MG63 (cell line): ENCODE results near the gene IFNGR1. TPM values are rescaled to one million over a fixed set of nuclear protein-coding genes. Genes with fewer than 3 reads are reported as not detected.
"Not testable (repeated sequence)": the region's sequence is repeated elsewhere in the genome, so short reads cannot be mapped to it uniquely, and the experiment has no call there.

ENCODE experiments used
- DNase-seq: peaks from one replicate; pipeline ENCODE4 v3.0.0-alpha.2; 2020
- H3K27me3 ChIP-seq: fragments of 250-450 bp; sonication (Bioruptor Pico); 2 replicates; pipeline ENCODE4 v1.5.1; 2020; ENCODE audit warnings: mild to moderate bottlenecking, moderate library complexity
- H3K36me3 ChIP-seq: fragments of 250-450 bp; sonication (Bioruptor Pico); 2 replicates; pipeline ENCODE4 v1.5.1; 2020; ENCODE audit warnings: mild to moderate bottlenecking, moderate library complexity
- H3K4me3 ChIP-seq: fragments of 250-450 bp; sonication (Bioruptor Pico); 2 replicates; pipeline ENCODE4 v1.5.1; 2020; ENCODE audit warnings: mild to moderate bottlenecking, moderate library complexity
- H3K9me3 ChIP-seq: fragments of 250-450 bp; sonication (Bioruptor Pico); 2 replicates; pipeline ENCODE4 v1.5.1; 2020; ENCODE audit warnings: mild to moderate bottlenecking, moderate library complexity
- total RNA-seq: library from RNA; depleted of rRNA; stranded (reverse); fragments of >200 nt; shearing (Covaris generic); gene quantifications from 2 replicates; pipeline ENCODE4 v1.2.3, GENCODE V29; 2014; ENCODE audit warnings: low replicate concordance

IFNGR1 gene
- total RNA-seq, 1 experiment from 2014 or later = 53.9 TPM

GRCh38 chr6:137219664-137220252, 573 bp upstream of the IFNGR1 start:
- H3K4me3 ChIP-seq = peak overlapping the region; percentile 94
- DNase-seq = no peak
- no peaks in the 10 kb centered on the region for H3K27me3 ChIP-seq
- H3K9me3 ChIP-seq = no peaks in the 10 kb centered on the region
- peaks cover 4% of the 10 kb centered on the region for H3K36me3 ChIP-seq

- Histone ChIP-seq H3K9me3 (no peaks in the 10 kb centered on the region), H3K27me3 (no peaks in the 10 kb centered on the region), H3K36me3 (peaks cover 6% of the 10 kb centered on the region), H3K4me3 (peak overlapping the region; percentile 94)
- peak; percentile 7 for DNase-seq
These were observed 690 bp downstream of the IFNGR1 start for GRCh38 chr6:137218473-137218916.

- H3K27me3 ChIP-seq = no peaks in the 10 kb centered on the region
- DNase-seq = peak; percentile 71
- peaks cover 6% of the 10 kb centered on the region for H3K36me3 ChIP-seq
- H3K9me3 ChIP-seq = no peaks in the 10 kb centered on the region
- H3K4me3 ChIP-seq = peak overlapping the region; percentile 94
These were observed 1.2 kb downstream of the IFNGR1 start for GRCh38 chr6:137217801-137218472.

GRCh38 chr6:137216875-137217553, 2.2 kb downstream of the IFNGR1 start:
- no peaks in the 10 kb centered on the region for H3K27me3 ChIP-seq
- H3K36me3 ChIP-seq = peaks cover 6% of the 10 kb centered on the region
- H3K4me3 ChIP-seq = peak overlapping the region; percentile 94
- peak; percentile 39 for DNase-seq
- no peaks in the 10 kb centered on the region for H3K9me3 ChIP-seq

GRCh38 chr6:137216106-137216505, 3.1 kb downstream of the IFNGR1 start:
- H3K36me3 ChIP-seq = peaks cover 6% of the 10 kb centered on the region
- no peaks in the 10 kb centered on the region for H3K9me3 ChIP-seq
- no peak for DNase-seq
- no peak overlapping the region for H3K4me3 ChIP-seq
- H3K27me3 ChIP-seq = no peaks in the 10 kb centered on the region

GRCh38 chr6:137215630-137216029, 3.6 kb downstream of the IFNGR1 start:
- H3K36me3 ChIP-seq, H3K4me3 ChIP-seq, H3K9me3 ChIP-seq, H3K27me3 ChIP-seq, DNase-seq: not testable (repeated sequence)

- DNase-seq = no peak
- Histone ChIP-seq H3K4me3 (no peak overlapping the region), H3K27me3 (no peaks in the 10 kb centered on the region), H3K36me3 (peaks cover 6% of the 10 kb centered on the region), H3K9me3 (no peaks in the 10 kb centered on the region)
These were observed 4.3 kb downstream of the IFNGR1 start for GRCh38 chr6:137214931-137215330.

GRCh38 chr6:137213813-137214212, 5.4 kb downstream of the IFNGR1 start:
- H3K4me3 ChIP-seq = no peak overlapping the region
- peaks cover 2% of the 10 kb centered on the region; the same call in 1 of the 2 replicates for H3K9me3 ChIP-seq
- H3K27me3 ChIP-seq = no peaks in the 10 kb centered on the region
- peaks cover 10% of the 10 kb centered on the region for H3K36me3 ChIP-seq
- no peak for DNase-seq

- Histone ChIP-seq H3K27me3 (no peaks in the 10 kb centered on the region), H3K36me3 (peaks cover 10% of the 10 kb centered on the region), H3K4me3 (no peak overlapping the region), H3K9me3 (peaks cover 2% of the 10 kb centered on the region; the same call in 1 of the 2 replicates)
- no peak for DNase-seq
These were observed 5.8 kb downstream of the IFNGR1 start for GRCh38 chr6:137213331-137213740.

GRCh38 chr6:137211910-137212309, 7.3 kb downstream of the IFNGR1 start:
- peaks cover 15% of the 10 kb centered on the region for H3K36me3 ChIP-seq
- peaks cover 2% of the 10 kb centered on the region; the same call in 1 of the 2 replicates for H3K9me3 ChIP-seq
- H3K27me3 ChIP-seq = no peaks in the 10 kb centered on the region
- no peak for DNase-seq
- H3K4me3 ChIP-seq = no peak overlapping the region

- peak; percentile 32 for DNase-seq
- Histone ChIP-seq H3K36me3 (peaks cover 25% of the 10 kb centered on the region), H3K27me3 (no peaks in the 10 kb centered on the region), H3K9me3 (peaks cover 2% of the 10 kb centered on the region; the same call in 1 of the 2 replicates), H3K4me3 (no peak overlapping the region)
These were observed 8.3 kb downstream of the IFNGR1 start for GRCh38 chr6:137210903-137211302.

- H3K4me3 ChIP-seq = no peak overlapping the region
- peaks cover 2% of the 10 kb centered on the region; the same call in 1 of the 2 replicates for H3K9me3 ChIP-seq
- DNase-seq = no peak
- H3K36me3 ChIP-seq = peaks cover 35% of the 10 kb centered on the region
- no peaks in the 10 kb centered on the region for H3K27me3 ChIP-seq
These were observed 10.9 kb downstream of the IFNGR1 start for GRCh38 chr6:137208279-137208678.

- not testable (repeated sequence) for DNase-seq
These were observed 11.7 kb downstream of the IFNGR1 start for GRCh38 chr6:137207457-137207856.

GRCh38 chr6:137206577-137206976, 12.6 kb downstream of the IFNGR1 start:
- Histone ChIP-seq H3K9me3 (peaks cover 2% of the 10 kb centered on the region; the same call in 1 of the 2 replicates), H3K27me3 (no peaks in the 10 kb centered on the region), H3K36me3 (peaks cover 49% of the 10 kb centered on the region), H3K4me3 (no peak overlapping the region)
- DNase-seq = no peak

More at GRCh38 chr6:137207457-137207856, 11.7 kb downstream of the IFNGR1 start:
- not testable (repeated sequence) for H3K4me3 ChIP-seq, H3K27me3 ChIP-seq, H3K9me3 ChIP-seq
- peaks cover 43% of the 10 kb centered on the region for H3K36me3 ChIP-seq

- Histone ChIP-seq H3K9me3 (no peaks in the 10 kb centered on the region), H3K27me3 (no peaks in the 10 kb centered on the region), H3K4me3 (no peak overlapping the region), H3K36me3 (peaks cover 68% of the 10 kb centered on the region)
- DNase-seq = no peak
These were observed 15.9 kb downstream of the IFNGR1 start for GRCh38 chr6:137203256-137203655.

GRCh38 chr6:137202078-137202477, 17.1 kb downstream of the IFNGR1 start:
- Histone ChIP-seq H3K9me3 (no peaks in the 10 kb centered on the region), H3K36me3 (peaks cover 72% of the 10 kb centered on the region), H3K4me3 (no peak overlapping the region), H3K27me3 (no peaks in the 10 kb centered on the region)
- no peak for DNase-seq

GRCh38 chr6:137201006-137201405, 18.2 kb downstream of the IFNGR1 start:
- Histone ChIP-seq H3K36me3 (peaks cover 64% of the 10 kb centered on the region), H3K4me3 (no peak overlapping the region), H3K27me3 (no peaks in the 10 kb centered on the region), H3K9me3 (no peaks in the 10 kb centered on the region)
- no peak for DNase-seq
